Gastroesophageal sphincter (tissue), 4 donors: ENCODE data around the gene PEX11B. TPM values are rescaled to one million over a fixed set of nuclear protein-coding genes. Genes with fewer than 3 reads are reported as not detected.

Source experiments
- ATAC-seq: fragments of 150-250 bp; one replicate; pipeline ENCODE4 v1.9.1; 2016; ENCODE audit warnings: mild to moderate bottlenecking, moderate library complexity
- H3K27ac ChIP-seq, 4 donors: fragments of 200-600 bp; sonication (generic) in 3 of 4; 1 replicate in 3 of 4; 2 replicates in 1 of 4; pipeline ENCODE4 v1.5.1; 2016 to 2019
- H3K27me3 ChIP-seq: fragments of 200-600 bp; sonication (generic); one replicate; pipeline ENCODE4 v1.5.1; 2019
- H3K36me3 ChIP-seq, 2 donors: fragments of 200-600 bp; sonication (generic); one replicate each; pipeline ENCODE4 v1.5.1; 2019; ENCODE audit warnings: control low read depth in 1 of 2
- H3K4me1 ChIP-seq, 3 donors: fragments of 200-600 bp; sonication (generic); 1 replicate in 2 of 3; 2 replicates in 1 of 3; pipeline ENCODE4 v1.5.1; 2016 to 2019; ENCODE audit warnings: control low read depth in 2 of 3
- H3K4me3 ChIP-seq, 2 donors: fragments of 200-600 bp; sonication (generic); one replicate each; pipeline ENCODE4 v1.5.1; 2019; ENCODE audit warnings: mild to moderate bottlenecking in 1 of 2, moderate library complexity in 1 of 2
- H3K9me3 ChIP-seq, 3 donors: fragments of 200-600 bp; sonication (generic); one replicate each; pipeline ENCODE4 v1.5.1; 2017 to 2019; ENCODE audit warnings: control low read depth in 2 of 3
- CTCF ChIP-seq, 4 experiments: fragments of 200-600 bp in 2 of 4; fragments of 450-650 bp in 2 of 4; sonication (generic) in 1 of 4; IDR thresholded peaks; one replicate each; pipeline ENCODE4 v1.5.1; 2017 to 2019; ENCODE audit warnings: antibody characterized with exemption in 4 of 4, mild to moderate bottlenecking in 2 of 4, moderate library complexity in 2 of 4
- EP300 ChIP-seq: sonication (generic); formaldehyde crosslinking; IDR thresholded peaks from one replicate; pipeline ENCODE4 v1.6.1; 2017; ENCODE audit warnings: antibody characterized with exemption, mild to moderate bottlenecking
- POLR2A ChIP-seq, 2 donors: fragments of 450-650 bp; IDR thresholded peaks; one replicate each; pipeline ENCODE4 v1.6.1; 2017; ENCODE audit warnings: antibody characterized with exemption in 2 of 2, mild to moderate bottlenecking in 2 of 2, moderate library complexity in 1 of 2
- POLR2AphosphoS5 ChIP-seq: sonication (generic); formaldehyde crosslinking; IDR thresholded peaks from one replicate; pipeline ENCODE4 v1.6.1; 2017; ENCODE audit warnings: antibody characterized with exemption
- WGBS, 2 donors: methylation state at CpG; one replicate each; pipeline ENCODE4 v1.1.5; 2018; ENCODE audit warnings: low coverage in 1 of 2; 5-methylcytosine and 5-hydroxymethylcytosine counted together
- total RNA-seq, 4 donors: library from RNA; depleted of rRNA; stranded (reverse); fragments of >200 nt; gene quantifications; one replicate each; pipeline ENCODE4 v1.1.0, GENCODE V29; 2016

The PEX11B gene
- total RNA-seq, 4 donors from 2014 or later = 22.1 to 29.1 (median 28.1) TPM

GRCh38 chr1:145863282-145864018 lies 55.1 kb downstream of the PEX11B start:
- Histone ChIP-seq H3K4me3 (no peak overlapping the region), H3K4me1 (peaks cover 0 to 23% (median 0%) of the 10 kb centered on the region in 3 donors), H3K27me3 (no peaks in the 10 kb centered on the region), H3K9me3 (no peaks in the 10 kb centered on the region), H3K27ac (no peak overlapping the region), H3K36me3 (peaks cover 0 to 33% of the 10 kb centered on the region in 2 donors)
- ATAC-seq = no peak
- TF ChIP-seq CTCF (IDR thresholded peaks at IDR 0.05) (no peak), POLR2AphosphoS5 (no peak), EP300 (no peak), POLR2A (IDR thresholded peaks at IDR 0.05) (no peak)
- 62% methylated on average over 4 to 5 of the region's 5 CpGs for WGBS, 2 donors

Other genes starting within 250 kb of the PEX11B start
- under 1 TPM in 2 of 4 donors, not detected in 2; 0.46 to 0.87 TPM for gene PDZK1, start 211.3 kb downstream of the PEX11B start, total RNA-seq
- gene CD160, start 199.2 kb downstream of the PEX11B start, total RNA-seq = 1 to 10 TPM in 1 of 4 donors, under 1 TPM in 1, not detected in 2; 0.23 to 1.0 TPM
- gene RNF115, start 94.6 kb downstream of the PEX11B start, total RNA-seq = 10 to 100 TPM; 34.3 to 54.9 (median 39.9) TPM
- 10 to 100 TPM; 24.8 to 37.7 (median 29.9) TPM for gene POLR3C, start 94.5 kb downstream of the PEX11B start, total RNA-seq
- gene NUDT17, start 73.1 kb downstream of the PEX11B start, total RNA-seq = 1 to 10 TPM in 3 of 4 donors, under 1 TPM in 1; 0.40 to 3.5 (median 2.2) TPM
- 10 to 100 TPM; 14.0 to 26.0 (median 19.2) TPM for gene PIAS3, start 59.6 kb downstream of the PEX11B start, total RNA-seq
- gene ANKRD35, start 32.9 kb downstream of the PEX11B start, total RNA-seq = 10 to 100 TPM in 1 of 4 donors, 1 to 10 TPM in 3; 5.2 to 13.7 (median 7.9) TPM
- gene ITGA10, start 8.7 kb downstream of the PEX11B start, total RNA-seq = 1 to 10 TPM; 4.9 to 7.1 (median 5.2) TPM
- 100 to 1,000 TPM in 3 of 4 donors, 10 to 100 TPM in 1; 75.7 to 135 (median 117) TPM for gene RBM8A, start 8.8 kb upstream of the PEX11B start, total RNA-seq
- 10 to 100 TPM; 37.8 to 53.5 (median 45.3) TPM for gene LIX1L, start 39.3 kb upstream of the PEX11B start, total RNA-seq
- 1 to 10 TPM in 1 of 4 donors, under 1 TPM in 2, not detected in 1; 0.62 to 1.9 (median 0.67) TPM for gene ANKRD34A, start 45.9 kb upstream of the PEX11B start, total RNA-seq
- 10 to 100 TPM; 32.9 to 44.0 (median 37.6) TPM for gene POLR3GL, start 46.0 kb upstream of the PEX11B start, total RNA-seq
- 1,000 to 10,000 TPM; 2,024 to 3,704 (median 2,348) TPM for gene TXNIP, start 77.9 kb upstream of the PEX11B start, total RNA-seq
- under 1 TPM in 1 of 4 donors, not detected in 3; 0.77 TPM for gene HJV, start 103.0 kb upstream of the PEX11B start, total RNA-seq
- 1 to 10 TPM in 3 of 4 donors, under 1 TPM in 1; 0.66 to 2.6 (median 1.7) TPM for gene NBPF10, start 226.1 kb upstream of the PEX11B start, total RNA-seq